Measurements from ENCODE around the gene TMEM9B. TPM values are rescaled to one million over a fixed set of nuclear protein-coding genes. Genes with fewer than 3 reads are reported as not detected.
"Not testable (repeated sequence)": the region's sequence is repeated elsewhere in the genome, so short reads cannot be mapped to it uniquely, and the experiment has no call there.

The TMEM9B gene
- total RNA-seq, 2 donors from 2014 or later, result 19.4 to 62.5 TPM

DNA sequence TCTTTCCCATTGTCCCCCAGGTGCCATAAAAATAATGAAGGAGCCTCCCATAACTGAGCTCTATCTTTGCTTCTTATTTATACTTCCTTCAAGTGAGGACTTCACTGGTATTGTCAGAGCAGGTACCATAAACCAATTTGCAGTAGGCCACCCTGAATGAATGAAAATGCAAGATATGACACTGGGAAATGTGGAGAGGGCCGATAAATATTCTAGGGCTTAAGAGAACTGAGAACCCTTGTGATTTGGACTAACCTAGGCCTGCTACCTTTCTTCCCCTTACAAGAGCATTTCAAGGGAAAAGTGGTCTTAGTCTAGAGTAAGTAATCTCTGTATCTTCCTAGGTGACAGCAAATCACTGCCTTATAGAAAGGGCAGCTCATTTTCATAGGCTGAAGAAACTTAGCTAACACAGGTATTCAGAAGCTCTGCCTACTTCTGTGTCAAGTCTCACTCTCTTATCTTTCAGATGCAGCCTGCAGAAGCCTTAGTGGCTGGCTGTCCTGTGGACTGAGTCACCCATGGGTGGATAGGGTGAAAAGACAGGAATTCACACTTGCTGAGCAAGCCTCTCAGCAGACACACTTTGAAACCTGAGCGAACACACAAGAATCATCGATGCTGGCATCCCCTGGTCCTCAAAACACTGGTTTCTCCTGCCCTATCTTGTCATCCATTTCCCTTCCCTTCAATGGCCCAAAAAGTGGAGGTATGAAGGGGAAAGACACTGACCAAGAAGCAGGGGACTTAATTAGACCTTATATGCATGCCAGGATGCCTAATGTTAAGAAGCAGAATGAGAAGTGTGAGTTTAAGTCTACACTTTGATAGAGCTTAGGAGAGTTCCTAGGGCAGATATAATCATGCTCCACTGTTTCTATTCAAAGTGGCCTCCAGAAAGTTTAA is 24.3 kb upstream of the TMEM9B start:
- no peak overlapping the region for H3K4me3 ChIP-seq
- intact Hi-C loops (cut with DNase I), result no loop called here
- no peaks in the 10 kb centered on the region for H3K27me3 ChIP-seq
- DNase-seq, result no peak
- no peak for ATAC-seq
- no peak overlapping the region for H3K27ac ChIP-seq
- H3K36me3 ChIP-seq (replicated peaks in 1 of 2; ENCODE audit: insufficient read depth in 1 of 2, low read depth in 2 of 2), result no peaks in the 10 kb centered on the region
- TF ChIP-seq CTCF (IDR thresholded peaks at IDR 0.05) (no peak), POLR2A (IDR thresholded peaks at IDR 0.05) (no peak)
- 57 to 73% methylated on average over 3 of the region's 3 CpGs for WGBS, 2 donors
- no peaks in the 10 kb centered on the region for H3K4me1 ChIP-seq
- no peaks in the 10 kb centered on the region for H3K9me3 ChIP-seq

DNA sequence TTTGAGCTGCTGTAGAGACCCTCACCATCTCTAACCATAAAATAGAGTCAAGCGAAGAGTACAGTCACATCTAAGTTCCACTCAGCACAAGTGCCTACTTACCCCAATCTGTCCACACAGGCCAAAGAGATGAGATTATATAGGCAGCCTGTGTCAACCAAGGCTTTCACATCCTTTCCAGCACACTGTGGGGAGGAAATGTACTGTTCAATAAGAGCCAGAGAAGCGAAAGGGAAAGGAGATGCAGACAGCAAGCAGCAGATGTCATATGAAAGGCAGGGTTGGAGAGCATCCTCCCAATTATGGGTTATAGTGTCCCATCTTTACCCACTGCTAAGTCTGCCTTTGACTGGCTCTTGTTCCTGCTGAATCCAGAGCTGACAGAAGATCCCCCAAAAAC is 23.2 kb upstream of the TMEM9B start:
- intact Hi-C loops (cut with DNase I), result no loop called here
- no peaks in the 10 kb centered on the region for H3K4me1 ChIP-seq
- DNase-seq (no peak), ATAC-seq (no peak)
- no peaks in the 10 kb centered on the region for H3K27me3 ChIP-seq
- 78 to 90% methylated on average over 2 of the region's 2 CpGs for WGBS, 2 donors
- TF ChIP-seq POLR2A (IDR thresholded peaks at IDR 0.05), result no peak
- no peak overlapping the region for H3K4me3 ChIP-seq
- no peak overlapping the region for H3K27ac ChIP-seq
- H3K9me3 ChIP-seq, result no peaks in the 10 kb centered on the region
- no peaks in the 10 kb centered on the region for H3K36me3 ChIP-seq (replicated peaks in 1 of 2; ENCODE audit: insufficient read depth in 1 of 2, low read depth in 2 of 2)

DNA sequence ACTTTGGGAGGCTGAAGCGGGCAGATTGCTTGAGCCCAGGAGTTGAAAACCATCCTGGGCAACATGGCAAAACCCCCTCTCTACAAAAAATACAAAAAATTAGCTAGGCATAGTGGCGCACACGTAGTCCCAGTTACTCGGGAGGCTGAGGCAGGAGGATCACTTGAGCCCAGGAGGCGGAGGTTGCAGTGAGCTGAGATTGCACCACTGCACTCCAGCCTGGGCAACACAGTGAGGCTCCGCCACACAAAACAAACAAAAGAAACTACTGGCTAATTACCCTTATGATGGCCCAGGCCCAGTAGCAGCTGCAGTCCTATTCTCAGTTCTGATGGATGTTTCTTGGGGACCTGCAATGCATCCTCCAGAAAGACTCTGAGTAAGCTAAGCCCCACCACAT is 22.5 kb upstream of the TMEM9B start:
- 85 to 87% methylated on average over 6 of the region's 6 CpGs for WGBS, 2 donors
- H3K4me3 ChIP-seq; intact Hi-C loops (cut with DNase I); H3K27ac ChIP-seq; H3K36me3 ChIP-seq (replicated peaks in 1 of 2; ENCODE audit: insufficient read depth in 1 of 2, low read depth in 2 of 2); H3K4me1 ChIP-seq; H3K9me3 ChIP-seq; DNase-seq; ATAC-seq; H3K27me3 ChIP-seq: not testable (repeated sequence)

DNA sequence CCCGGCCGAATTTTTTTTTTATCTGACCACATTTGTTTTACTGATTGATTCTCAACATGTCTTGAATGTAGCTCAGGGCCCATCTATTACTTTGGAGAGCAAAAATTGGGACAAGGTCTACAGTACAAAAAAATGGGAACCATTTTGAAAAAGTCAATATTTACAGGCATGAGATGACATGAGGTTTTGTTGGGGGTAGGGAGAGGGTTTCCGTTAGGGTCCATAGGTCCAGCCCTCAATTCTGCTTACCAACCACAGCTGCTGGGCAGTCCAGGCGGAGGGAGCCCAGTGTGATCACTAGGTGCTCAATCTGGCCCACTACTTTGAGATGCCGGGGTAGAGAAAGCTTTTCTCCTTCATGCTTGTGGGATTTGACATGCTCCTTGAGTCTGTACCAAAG is 21.2 kb upstream of the TMEM9B start:
- no peak for DNase-seq
- no peak for ATAC-seq
- TF ChIP-seq POLR2A (IDR thresholded peaks at IDR 0.05) (no peak), CTCF (IDR thresholded peaks at IDR 0.05) (no peak)

DNA sequence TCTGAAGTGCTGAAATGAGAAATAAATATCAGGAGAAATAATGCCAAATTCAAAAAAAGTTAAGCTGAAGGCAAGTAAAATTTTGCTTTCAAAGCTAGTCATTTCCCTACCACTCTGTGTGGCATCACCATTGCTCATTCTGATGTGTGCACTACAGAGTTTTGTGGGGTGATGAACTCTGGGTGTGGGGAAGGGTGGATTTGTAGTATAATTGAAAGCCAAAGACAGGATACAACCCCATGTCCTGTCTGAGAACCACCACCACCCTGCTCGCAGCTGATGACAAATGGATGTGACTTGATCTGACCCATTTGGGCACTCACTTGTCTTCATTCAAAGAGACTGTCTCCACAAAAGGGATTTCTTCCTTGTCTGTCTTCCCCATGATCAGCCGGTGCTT is 19.3 kb upstream of the TMEM9B start:
- no peaks in the 10 kb centered on the region for H3K9me3 ChIP-seq
- no peaks in the 10 kb centered on the region for H3K4me1 ChIP-seq
- TF ChIP-seq CTCF (IDR thresholded peaks at IDR 0.05), result no peak
- no peak for TF ChIP-seq POLR2A (IDR thresholded peaks at IDR 0.05)
- no peaks in the 10 kb centered on the region for H3K36me3 ChIP-seq (replicated peaks in 1 of 2; ENCODE audit: insufficient read depth in 1 of 2, low read depth in 2 of 2)
- no peaks in the 10 kb centered on the region for H3K27me3 ChIP-seq
- no peak for DNase-seq
- no peak overlapping the region for H3K27ac ChIP-seq
- no peak for ATAC-seq
- intact Hi-C loops (cut with DNase I), result no loop called here
- H3K4me3 ChIP-seq, result no peak overlapping the region
- WGBS, 2 donors, result 68 to 87% methylated on average over 2 of the region's 2 CpGs

More for the DNA sequence above, 21.2 kb upstream of the TMEM9B start:
- 81 to 89% methylated on average over 4 to 5 of the region's 5 CpGs for WGBS, 2 donors
- Histone ChIP-seq H3K9me3 (no peaks in the 10 kb centered on the region), H3K4me1 (no peaks in the 10 kb centered on the region), H3K27me3 (no peaks in the 10 kb centered on the region), H3K4me3 (no peak overlapping the region), H3K27ac (no peak overlapping the region), H3K36me3 (replicated peaks in 1 of 2; ENCODE audit: insufficient read depth in 1 of 2, low read depth in 2 of 2) (no peaks in the 10 kb centered on the region)
- intact Hi-C loops (cut with DNase I), result no loop called here

- H3K36me3 ChIP-seq (replicated peaks in 1 of 2; ENCODE audit: insufficient read depth in 1 of 2, low read depth in 2 of 2), result no peaks in the 10 kb centered on the region
- intact Hi-C loops (cut with DNase I), result no loop called here
- no peaks in the 10 kb centered on the region for H3K9me3 ChIP-seq
- DNase-seq (no peak), ATAC-seq (no peak)
- TF ChIP-seq POLR2A (IDR thresholded peaks at IDR 0.05), result no peak
- no peak for TF ChIP-seq CTCF (IDR thresholded peaks at IDR 0.05)
- 58 to 68% methylated on average over 3 of the region's 3 CpGs for WGBS, 2 donors
- no peak overlapping the region for H3K27ac ChIP-seq
- no peak overlapping the region for H3K4me3 ChIP-seq
- H3K4me1 ChIP-seq, result no peaks in the 10 kb centered on the region
- H3K27me3 ChIP-seq, result no peaks in the 10 kb centered on the region
Observed at GRCh38 chr11:8980485-8980884, 16.2 kb upstream of the TMEM9B start.

DNA sequence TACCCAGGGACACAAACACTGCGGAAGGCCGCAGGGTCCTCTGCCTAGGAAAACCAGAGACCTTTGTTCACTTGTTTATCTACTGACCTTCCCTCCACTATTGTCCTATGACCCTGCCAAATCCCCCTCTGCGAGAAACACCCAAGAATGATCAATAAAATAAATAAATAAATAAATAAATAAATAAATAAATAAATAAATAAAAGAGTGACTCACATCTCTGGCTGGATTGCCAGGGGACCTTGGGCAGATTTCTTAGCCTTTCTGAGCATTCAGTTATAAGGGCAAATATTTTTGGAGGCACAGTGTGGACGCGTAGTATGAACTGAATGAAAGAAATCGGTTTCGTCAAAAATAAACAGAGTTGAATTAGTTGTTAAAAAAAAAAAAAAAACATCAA is 15.1 kb upstream of the TMEM9B start:
- intact Hi-C loops (cut with DNase I); DNase-seq; H3K4me1 ChIP-seq; H3K4me3 ChIP-seq; H3K27ac ChIP-seq; H3K36me3 ChIP-seq (replicated peaks in 1 of 2; ENCODE audit: insufficient read depth in 1 of 2, low read depth in 2 of 2); H3K9me3 ChIP-seq; H3K27me3 ChIP-seq; ATAC-seq: not testable (repeated sequence)
- 79% methylated on average over 5 of the region's 7 CpGs for WGBS, 2 donors
